Stimulated activated CD4-positive, alpha-beta T cell treated with anti-CD3 and anti-CD28 coated beads, TNF-alpha, amount 100 ng/mL, for 4 hours (primary cell): ENCODE data around the gene DOK5.

Experiments used
- DNase-seq, 3 experiments: peaks; one replicate each; pipeline ENCODE4 v3.0.0-alpha.2; 2020; ENCODE audit warnings: low read depth in 3 of 3

Gene DOK5

DNA sequence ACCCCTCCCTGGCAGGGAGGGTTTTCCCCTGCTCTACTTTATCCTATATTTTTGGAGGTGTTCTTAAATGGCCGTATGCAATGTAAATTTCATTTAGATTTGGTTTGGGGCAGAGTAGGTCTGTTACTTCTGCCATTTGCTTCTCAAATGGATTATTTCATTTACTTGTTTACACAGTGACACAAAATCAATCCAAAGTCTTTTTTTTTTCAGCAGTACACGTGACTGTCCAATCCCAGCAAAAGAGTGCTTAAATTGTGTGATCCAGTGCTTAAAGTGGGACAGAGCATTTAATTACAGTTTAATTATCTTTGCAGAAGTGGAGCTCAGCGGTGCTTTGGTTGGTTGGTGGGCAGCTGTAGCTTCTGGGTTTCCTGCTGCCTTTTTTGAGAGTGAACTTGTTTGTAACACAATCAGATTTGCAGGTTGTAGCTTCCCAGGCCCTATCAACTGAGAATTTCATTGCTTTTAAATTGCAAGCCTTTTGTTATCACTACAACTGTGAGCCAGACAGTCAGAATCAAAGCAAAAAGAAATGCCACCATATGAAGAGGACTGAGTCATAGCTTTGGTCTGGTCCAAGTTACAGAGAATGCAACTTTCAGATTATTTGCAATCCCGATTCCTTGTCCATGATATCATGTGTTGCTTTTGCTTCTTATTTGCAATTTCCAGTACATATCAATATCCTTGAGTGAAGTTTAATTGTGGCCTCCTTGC is 216.9 kb downstream of the DOK5 start:
- no peak for DNase-seq

DNA sequence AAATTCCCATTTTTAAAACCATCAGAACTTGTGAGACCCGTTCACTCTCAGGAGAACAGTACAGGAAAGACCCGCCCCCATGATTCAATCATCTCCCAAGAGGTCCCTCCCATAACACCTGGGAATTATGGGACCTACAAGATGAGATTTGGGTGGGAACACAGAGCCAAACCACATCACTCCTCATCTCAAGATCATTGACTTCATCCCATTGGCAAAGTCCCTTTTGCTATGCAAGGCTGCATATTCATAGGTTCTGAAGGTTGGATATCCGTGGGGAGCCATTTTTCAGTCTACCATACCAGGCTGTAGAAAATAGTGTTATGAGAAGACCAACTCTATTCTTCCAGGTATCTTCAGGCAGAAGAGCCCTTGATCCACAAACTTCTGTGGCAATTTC is 219.1 kb downstream of the DOK5 start:
- DNase-seq: no peak

DNA sequence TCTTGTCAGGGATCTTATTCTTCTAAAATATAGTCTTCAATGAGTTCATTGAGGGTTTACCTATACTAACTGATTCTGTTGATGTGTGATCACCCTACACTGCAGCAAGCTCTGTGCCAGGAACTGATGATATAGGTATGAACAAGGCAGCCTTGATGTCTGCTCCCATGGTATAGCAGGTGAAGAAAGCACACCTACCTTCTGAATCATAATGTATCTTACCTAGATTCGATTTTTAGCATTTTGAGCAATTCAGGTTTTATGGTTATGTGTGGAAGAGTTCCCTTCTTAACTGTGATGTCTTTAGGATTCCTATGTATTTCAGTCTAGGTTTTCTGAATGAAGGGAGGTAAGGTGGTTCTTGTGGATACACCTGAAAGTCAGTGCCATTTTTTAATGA is 223.0 kb downstream of the DOK5 start:
- DNase-seq: no peak
